Measurements from ENCODE around the gene C17orf67. TPM values are rescaled to one million over a fixed set of nuclear protein-coding genes. Genes with fewer than 3 reads are reported as not detected.

Gene C17orf67
- polyA plus RNA-seq, 1 donor (not counting 4 experiments of a cell fraction or from before 2014, with no cell fraction given): 0.46 TPM

DNA sequence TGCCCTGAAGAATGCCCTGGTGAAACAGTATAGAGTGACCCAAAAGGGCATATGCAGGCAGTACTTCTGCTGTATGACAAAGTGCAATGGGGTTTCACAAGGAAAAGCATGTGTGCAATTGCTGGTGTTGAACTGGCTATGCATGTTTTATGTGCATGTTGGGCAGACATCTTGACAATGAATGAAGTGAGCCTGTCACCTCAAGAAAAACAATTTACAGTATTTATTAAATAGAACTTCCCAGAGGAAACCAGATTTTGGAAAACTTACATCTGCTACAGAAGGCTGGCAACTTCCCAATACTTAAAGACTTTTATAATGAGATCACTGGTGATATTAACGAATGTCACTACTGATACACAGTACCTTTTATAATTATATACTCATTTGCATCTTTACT lies 30.6 kb downstream of the C17orf67 start:
- Histone ChIP-seq H3K27me3 (ENCODE audit: control insufficient read depth, extremely low read depth, insufficient read depth, low read length) (no peaks in the 10 kb centered on the region), H3K4me2 (ENCODE audit: control insufficient read depth, extremely low read depth, insufficient read depth, low read depth, low read length) (no peak overlapping the region), H3K9me1 (ENCODE audit: control insufficient read depth, extremely low read depth, insufficient read depth, low read length) (no peaks in the 10 kb centered on the region), H3K79me2 (ENCODE audit: control insufficient read depth, insufficient read depth, low read length) (no peaks in the 10 kb centered on the region), H2AFZ (ENCODE audit: control insufficient read depth, low read length) (no peak overlapping the region), H3K4me3 (ENCODE audit: control insufficient read depth in 2 of 3, extremely low read depth in 1 of 3, insufficient read depth in 2 of 3, low read depth in 1 of 3, low read length in 3 of 3) (no peak overlapping the region), H3K27ac (ENCODE audit: control insufficient read depth, insufficient read depth, low read length) (no peak overlapping the region), H3K36me3 (ENCODE audit: control insufficient read depth in 2 of 2, extremely low read depth in 1 of 2, insufficient read depth in 2 of 2, low read length in 2 of 2) (no peaks in the 10 kb centered on the region), H3K4me1 (ENCODE audit: control insufficient read depth, extremely low read depth, insufficient read depth, low read length) (peaks cover 2% of the 10 kb centered on the region), H3K9ac (ENCODE audit: control insufficient read depth, extremely low read depth, insufficient read depth, low read length) (no peak overlapping the region), H3K9me3 (ENCODE audit: control insufficient read depth, low read depth, low read length) (no peaks in the 10 kb centered on the region), H4K20me1 (ENCODE audit: control insufficient read depth, extremely low read depth, insufficient read depth, low read length) (no peaks in the 10 kb centered on the region)
- no peak for TF ChIP-seq EZH2 (IDR thresholded peaks at IDR 0.05; ENCODE audit: low read length)
- TF ChIP-seq CTCF (optimal IDR thresholded peaks at IDR 0.05 in 1 of 3, IDR thresholded peaks at IDR 0.05 in 1 of 3, conservative IDR thresholded peaks at IDR 0.05 in 1 of 3; ENCODE audit: extremely low read depth in 1 of 3, insufficient read depth in 2 of 3, low read length in 3 of 3): no peak
- DNase-seq (ENCODE audit: low read depth, low spot score): no peak
- dilution Hi-C loops (cut with MboI; ENCODE audit: extremely low pct_ligation_motif_present, low sequenced_read_pairs): no loop called here
- no peak for FAIRE-seq

- no peaks in the 10 kb centered on the region for H3K4me1 ChIP-seq (ENCODE audit: control insufficient read depth, extremely low read depth, insufficient read depth, low read length)
- H2AFZ ChIP-seq (ENCODE audit: control insufficient read depth, low read length): no peak overlapping the region
- H3K27ac ChIP-seq (ENCODE audit: control insufficient read depth, insufficient read depth, low read length): no peak overlapping the region
- H3K4me3 ChIP-seq (ENCODE audit: control insufficient read depth in 2 of 3, extremely low read depth in 1 of 3, insufficient read depth in 2 of 3, low read depth in 1 of 3, low read length in 3 of 3): no peak overlapping the region
- no peaks in the 10 kb centered on the region for H3K27me3 ChIP-seq (ENCODE audit: control insufficient read depth, extremely low read depth, insufficient read depth, low read length)
- DNase-seq (ENCODE audit: low read depth, low spot score): no peak
- H3K79me2 ChIP-seq (ENCODE audit: control insufficient read depth, insufficient read depth, low read length): no peaks in the 10 kb centered on the region
- no peak overlapping the region for H3K9ac ChIP-seq (ENCODE audit: control insufficient read depth, extremely low read depth, insufficient read depth, low read length)
- H3K4me2 ChIP-seq (ENCODE audit: control insufficient read depth, extremely low read depth, insufficient read depth, low read depth, low read length): no peak overlapping the region
- FAIRE-seq: no peak
- dilution Hi-C loops (cut with MboI; ENCODE audit: extremely low pct_ligation_motif_present, low sequenced_read_pairs): no loop called here
- no peaks in the 10 kb centered on the region for H4K20me1 ChIP-seq (ENCODE audit: control insufficient read depth, extremely low read depth, insufficient read depth, low read length)
- no peaks in the 10 kb centered on the region for H3K9me3 ChIP-seq (ENCODE audit: control insufficient read depth, low read depth, low read length)
- no peaks in the 10 kb centered on the region for H3K36me3 ChIP-seq (ENCODE audit: control insufficient read depth in 2 of 2, extremely low read depth in 1 of 2, insufficient read depth in 2 of 2, low read length in 2 of 2)
- TF ChIP-seq CTCF (optimal IDR thresholded peaks at IDR 0.05 in 1 of 3, IDR thresholded peaks at IDR 0.05 in 1 of 3, conservative IDR thresholded peaks at IDR 0.05 in 1 of 3; ENCODE audit: extremely low read depth in 1 of 3, insufficient read depth in 2 of 3, low read length in 3 of 3): no peak
- no peak for TF ChIP-seq EZH2 (IDR thresholded peaks at IDR 0.05; ENCODE audit: low read length)
- H3K9me1 ChIP-seq (ENCODE audit: control insufficient read depth, extremely low read depth, insufficient read depth, low read length): no peaks in the 10 kb centered on the region
Observed at GRCh38 chr17:56801459-56802178, 32.1 kb downstream of the C17orf67 start.

All from keratinocyte (primary cell).